MM.1S (cell line): Measurements from ENCODE around the gene PLTP.

Source experiments
- DNase-seq: peaks from one replicate; pipeline ENCODE4 v3.0.0-alpha.2; 2015
- H2AFZ ChIP-seq: fragments of 300-600 bp; sonication (generic); 2 replicates; pipeline ENCODE4 v1.6.0; 2016; ENCODE audit warnings: antibody characterized with exemption, low read length
- H3F3A ChIP-seq: fragments of 300-600 bp; sonication (generic); 2 replicates; pipeline ENCODE4 v1.6.1; 2016; ENCODE audit warnings: mild to moderate bottlenecking, antibody characterized with exemption, low read length, moderate library complexity, mixed read lengths; ENCODE audit not compliant: insufficient read depth
- H3K27ac ChIP-seq: fragments of 300-600 bp; sonication (generic); 2 replicates; pipeline ENCODE4 v1.5.1; 2016; ENCODE audit warnings: mild to moderate bottlenecking, low read length
- H3K27me3 ChIP-seq: fragments of 300-600 bp; sonication (generic); replicated peaks from 2 replicates; pipeline ENCODE4 v1.6.0; 2016; ENCODE audit warnings: low read length; ENCODE audit not compliant: insufficient read depth
- H3K36me3 ChIP-seq: fragments of 300-600 bp; sonication (generic); replicated peaks from 2 replicates; pipeline ENCODE4 v1.6.1; 2016; ENCODE audit warnings: mild to moderate bottlenecking, low read length, mixed read lengths; ENCODE audit not compliant: insufficient read depth
- H3K4me1 ChIP-seq: fragments of 300-600 bp; sonication (generic); 2 replicates; pipeline ENCODE4 v1.6.1; 2016; ENCODE audit warnings: low read length, mixed read lengths
- H3K4me2 ChIP-seq: fragments of 300-600 bp; sonication (generic); 2 replicates; pipeline ENCODE4 v1.6.0; 2016; ENCODE audit warnings: low read depth, low read length
- H3K4me3 ChIP-seq: fragments of 300-600 bp; sonication (generic); 2 replicates; pipeline ENCODE4 v1.5.1; 2016; ENCODE audit warnings: low read length, mixed read lengths
- H3K79me2 ChIP-seq: fragments of 300-600 bp; sonication (generic); 2 replicates; pipeline ENCODE4 v1.6.1; 2016; ENCODE audit warnings: mixed run types, low read length, mixed read lengths
- H3K9ac ChIP-seq: fragments of 300-600 bp; sonication (generic); 2 replicates; pipeline ENCODE4 v1.6.1; 2016; ENCODE audit warnings: low read length, mixed read lengths
- H3K9me2 ChIP-seq: fragments of 300-600 bp; sonication (generic); replicated peaks from 2 replicates; pipeline ENCODE4 v1.6.1; 2016; ENCODE audit warnings: mild to moderate bottlenecking, low read length, mixed read lengths; ENCODE audit not compliant: insufficient read depth
- H3K9me3 ChIP-seq: fragments of 300-600 bp; sonication (generic); replicated peaks from 2 replicates; pipeline ENCODE4 v1.6.1; 2016; ENCODE audit warnings: mild to moderate bottlenecking, low read length, mixed read lengths; ENCODE audit not compliant: insufficient read depth
- H4K20me1 ChIP-seq: fragments of 300-600 bp; sonication (generic); 2 replicates; pipeline ENCODE4 v1.6.1; 2016; ENCODE audit warnings: mild to moderate bottlenecking, low read length, moderate library complexity, mixed read lengths; ENCODE audit not compliant: insufficient read depth
- CTCF ChIP-seq: fragments of 300-600 bp; sonication (generic); IDR thresholded peaks from 2 replicates; pipeline ENCODE4 v1.5.1; 2016; ENCODE audit warnings: antibody characterized with exemption, low read length, mixed read lengths
- EZH2 ChIP-seq: fragments of 300-600 bp; sonication (generic); optimal IDR thresholded peaks from 2 replicates; pipeline ENCODE3; 2017; ENCODE audit warnings: low read depth, mild to moderate bottlenecking, antibody characterized with exemption, low read length, mixed read lengths
- EZH2phosphoT487 ChIP-seq: fragments of 300-600 bp; sonication (generic); IDR thresholded peaks from 2 replicates; pipeline ENCODE4 v1.6.1; 2018; ENCODE audit warnings: antibody characterized with exemption, low read length

Gene PLTP

GRCh38 chr20:45887346-45887715 lies 24.6 kb downstream of the PLTP start, which contains the start of gene SPATA25:
TSS of gene SPATA25 (minus strand) at chr20:45887622. CDS start at chr20:45887590, 32 bp downstream.
- H3K9ac ChIP-seq = no peak within 1 kb of the TSS
- TF ChIP-seq CTCF (no peak), EZH2phosphoT487 (no peak), EZH2 (no peak)
- no peaks in the 10 kb centered on the region for H3K27me3 ChIP-seq
- no peak within 1 kb of the TSS for H3K27ac ChIP-seq
- H3K79me2 ChIP-seq = peaks cover 17% of the 10 kb centered on the region
- H2AFZ ChIP-seq = no peak within 1 kb of the TSS
- peaks cover 12% of the 10 kb centered on the region; the same call in 1 of the 2 replicates for H3F3A ChIP-seq
- H3K4me3 ChIP-seq = no peak within 1 kb of the TSS
- peaks cover 5% of the 10 kb centered on the region; the same call in 1 of the 2 replicates for H3K4me1 ChIP-seq
- DNase-seq = no peak
- H3K9me2 ChIP-seq = no peaks in the 10 kb centered on the region
- H3K4me2 ChIP-seq = no peak within 1 kb of the TSS
- H4K20me1 ChIP-seq = no peaks in the 10 kb centered on the region
- H3K36me3 ChIP-seq = no peaks in the 10 kb centered on the region
- H3K9me3 ChIP-seq = no peaks in the 10 kb centered on the region

- H3K79me2 ChIP-seq = peaks cover 14% of the 10 kb centered on the region
- H2AFZ ChIP-seq = no peak overlapping the region
- H3K27ac ChIP-seq = no peak overlapping the region
- H3K36me3 ChIP-seq = no peaks in the 10 kb centered on the region
- H4K20me1 ChIP-seq = no peaks in the 10 kb centered on the region
- H3K27me3 ChIP-seq = no peaks in the 10 kb centered on the region
- no peak overlapping the region for H3K4me2 ChIP-seq
- TF ChIP-seq EZH2 (no peak), CTCF (no peak), EZH2phosphoT487 (no peak)
- H3F3A ChIP-seq = peaks cover 6% of the 10 kb centered on the region; the same call in 1 of the 2 replicates
- no peak overlapping the region for H3K4me3 ChIP-seq
- no peak for DNase-seq
- no peaks in the 10 kb centered on the region for H3K4me1 ChIP-seq
- no peaks in the 10 kb centered on the region for H3K9me3 ChIP-seq
- H3K9me2 ChIP-seq = no peaks in the 10 kb centered on the region
- no peak overlapping the region for H3K9ac ChIP-seq
Observed at GRCh38 chr20:45886590-45887345, 25.2 kb downstream of the PLTP start.

GRCh38 chr20:45883100-45883469 lies 28.9 kb downstream of the PLTP start:
- Histone ChIP-seq H3K9me2 (no peaks in the 10 kb centered on the region), H3K27me3 (no peaks in the 10 kb centered on the region), H2AFZ (no peak overlapping the region), H3K4me2 (no peak overlapping the region), H3K4me1 (no peaks in the 10 kb centered on the region), H3K79me2 (peaks cover 14% of the 10 kb centered on the region), H3K9ac (no peak overlapping the region), H3F3A (no peaks in the 10 kb centered on the region; the same call in 1 of the 2 replicates), H3K4me3 (no peak overlapping the region), H3K9me3 (no peaks in the 10 kb centered on the region), H4K20me1 (no peaks in the 10 kb centered on the region), H3K36me3 (no peaks in the 10 kb centered on the region), H3K27ac (no peak overlapping the region)
- no peak for DNase-seq
- no peak for TF ChIP-seq EZH2phosphoT487
- TF ChIP-seq EZH2 = no peak
- no peak for TF ChIP-seq CTCF
